ENCODE results near the gene FOXK1.

FOXK1 gene

GRCh38 chr7:4699841-4700240 lies 17.7 kb downstream of the FOXK1 start:
- no peak for DNase-seq (ENCODE audit: low read depth)

GRCh38 chr7:4700577-4701235 lies 18.6 kb downstream of the FOXK1 start:
- DNase-seq (ENCODE audit: low read depth): no peak

- DNase-seq (ENCODE audit: low read depth): no peak
These were observed 20.9 kb downstream of the FOXK1 start for GRCh38 chr7:4702961-4703512.

GRCh38 chr7:4703532-4703931 lies 21.4 kb downstream of the FOXK1 start:
- no peak for DNase-seq (ENCODE audit: low read depth)

GRCh38 chr7:4706384-4707216 lies 24.5 kb downstream of the FOXK1 start:
- DNase-seq (ENCODE audit: low read depth): no peak

GRCh38 chr7:4707217-4707741 lies 25.2 kb downstream of the FOXK1 start:
- DNase-seq (ENCODE audit: low read depth): no peak

GRCh38 chr7:4707980-4708411 lies 25.9 kb downstream of the FOXK1 start:
- DNase-seq (ENCODE audit: low read depth): no peak

- DNase-seq (ENCODE audit: low read depth): no peak
These were observed 27.1 kb downstream of the FOXK1 start for GRCh38 chr7:4709187-4709586.

- DNase-seq (ENCODE audit: low read depth): no peak
These were observed 29.0 kb downstream of the FOXK1 start for GRCh38 chr7:4711093-4711492.

GRCh38 chr7:4711634-4712033 lies 29.5 kb downstream of the FOXK1 start:
- DNase-seq (ENCODE audit: low read depth): no peak

GRCh38 chr7:4712281-4713182 lies 30.4 kb downstream of the FOXK1 start:
- DNase-seq (ENCODE audit: low read depth): no peak

- DNase-seq (ENCODE audit: low read depth): no peak
These were observed 31.2 kb downstream of the FOXK1 start for GRCh38 chr7:4713183-4713784.

- DNase-seq (ENCODE audit: low read depth): no peak
These were observed 32.1 kb downstream of the FOXK1 start for GRCh38 chr7:4714161-4714700.

- DNase-seq (ENCODE audit: low read depth): no peak
These were observed 32.8 kb downstream of the FOXK1 start for GRCh38 chr7:4714767-4715409.

GRCh38 chr7:4715410-4715776 lies 33.3 kb downstream of the FOXK1 start:
- no peak for DNase-seq (ENCODE audit: low read depth)

GRCh38 chr7:4716946-4717795 lies 35.1 kb downstream of the FOXK1 start:
- DNase-seq (ENCODE audit: low read depth): no peak

- DNase-seq (ENCODE audit: low read depth): no peak
These were observed 36.0 kb downstream of the FOXK1 start for GRCh38 chr7:4718075-4718474.

GRCh38 chr7:4720225-4720624 lies 38.1 kb downstream of the FOXK1 start:
- DNase-seq (ENCODE audit: low read depth): no peak

GRCh38 chr7:4722308-4722707 lies 40.2 kb downstream of the FOXK1 start:
- DNase-seq (ENCODE audit: low read depth): no peak

Measured in stimulated activated CD8-positive, alpha-beta memory T cell treated with anti-CD3 and anti-CD28 coated beads, Interleukin-12 subunit alpha, Interleukin-12 subunit beta, amount 100 ng/mL, for 4 hours (primary cell).